GM21526 (cell line): ENCODE measurements around the gene MRPS16.

Source experiments
- ATAC-seq: cut with Tn5 transposase; IDR thresholded peaks from one replicate; pipeline ENCODE4 v1.9.1; 2021; ENCODE audit warnings: moderate library complexity; ENCODE audit not compliant: unreplicated experiment, low FRiP score

The MRPS16 gene

DNA sequence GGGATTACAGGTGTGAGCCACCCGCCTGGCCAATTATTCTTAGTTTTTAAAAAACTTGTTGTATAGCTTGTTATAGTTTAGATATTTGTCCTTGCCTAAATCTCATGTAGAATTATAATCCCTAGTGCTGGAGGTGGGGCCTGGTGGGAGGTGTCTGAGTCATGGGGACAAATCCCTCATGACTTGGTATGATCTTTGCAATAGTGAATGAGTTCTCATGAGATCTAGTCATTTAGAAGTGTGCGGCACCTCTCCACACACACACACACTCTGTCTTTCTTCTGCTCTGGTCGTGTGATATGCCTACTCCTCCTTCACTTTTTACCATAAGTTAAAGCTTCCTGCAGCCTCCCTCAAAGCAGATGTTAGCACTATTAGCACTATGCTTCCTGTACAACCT, 47.4 kb downstream of the MRPS16 start:
- no peak for ATAC-seq
